ENCODE measurements around the gene SYS1.

GRCh38 chr20:45339084-45339483, 23.9 kb upstream of the SYS1 start:
- TF ChIP-seq CTCF (IDR thresholded peaks at IDR 0.05) = no peak
- no peak for TF ChIP-seq POLR2A (IDR thresholded peaks at IDR 0.05; ENCODE audit: low read depth)

Data from esophagus muscularis mucosa (tissue), 3 donors.